ENCODE data around the gene CADM4.

- TF ChIP-seq, protein P1, sequence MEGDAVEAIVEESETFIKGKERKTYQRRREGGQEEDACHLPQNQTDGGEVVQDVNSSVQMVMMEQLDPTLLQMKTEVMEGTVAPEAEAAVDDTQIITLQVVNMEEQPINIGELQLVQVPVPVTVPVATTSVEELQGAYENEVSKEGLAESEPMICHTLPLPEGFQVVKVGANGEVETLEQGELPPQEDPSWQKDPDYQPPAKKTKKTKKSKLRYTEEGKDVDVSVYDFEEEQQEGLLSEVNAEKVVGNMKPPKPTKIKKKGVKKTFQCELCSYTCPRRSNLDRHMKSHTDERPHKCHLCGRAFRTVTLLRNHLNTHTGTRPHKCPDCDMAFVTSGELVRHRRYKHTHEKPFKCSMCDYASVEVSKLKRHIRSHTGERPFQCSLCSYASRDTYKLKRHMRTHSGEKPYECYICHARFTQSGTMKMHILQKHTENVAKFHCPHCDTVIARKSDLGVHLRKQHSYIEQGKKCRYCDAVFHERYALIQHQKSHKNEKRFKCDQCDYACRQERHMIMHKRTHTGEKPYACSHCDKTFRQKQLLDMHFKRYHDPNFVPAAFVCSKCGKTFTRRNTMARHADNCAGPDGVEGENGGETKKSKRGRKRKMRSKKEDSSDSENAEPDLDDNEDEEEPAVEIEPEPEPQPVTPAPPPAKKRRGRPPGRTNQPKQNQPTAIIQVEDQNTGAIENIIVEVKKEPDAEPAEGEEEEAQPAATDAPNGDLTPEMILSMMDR (IDR thresholded peaks at IDR 0.05), result no peak
- no peak for TF ChIP-seq EZH2 (IDR thresholded peaks at IDR 0.05; ENCODE audit: borderline replicate concordance, insufficient read depth, low read depth, low read length, poor library complexity, severe bottlenecking)
These were observed 593 bp downstream of the CADM4 start for GRCh38 chr19:43638995-43639518.
